ENCODE results near the gene DNAI1.

- TF ChIP-seq CTCF (IDR thresholded peaks at IDR 0.05; ENCODE audit: insufficient read depth, low read length, poor library complexity, severe bottlenecking) (no peak), EZH2phosphoT487 (conservative IDR thresholded peaks at IDR 0.05; ENCODE audit: low read length) (no peak)
Measured at GRCh38 chr9:34440017-34440416, 18.6 kb upstream of the DNAI1 start.

All from SU-DHL-6 (cell line).